Measurements from ENCODE around the gene KLKB1. TPM values are rescaled to one million over a fixed set of nuclear protein-coding genes. Genes with fewer than 3 reads are reported as not detected.
"Not testable (repeated sequence)": the region's sequence is repeated elsewhere in the genome, so short reads cannot be mapped to it uniquely, and the experiment has no call there.

KLKB1 gene
- total and polyA plus RNA-seq, 9 donors, result 0.18 to 1.8 (median 0.60) TPM

DNA sequence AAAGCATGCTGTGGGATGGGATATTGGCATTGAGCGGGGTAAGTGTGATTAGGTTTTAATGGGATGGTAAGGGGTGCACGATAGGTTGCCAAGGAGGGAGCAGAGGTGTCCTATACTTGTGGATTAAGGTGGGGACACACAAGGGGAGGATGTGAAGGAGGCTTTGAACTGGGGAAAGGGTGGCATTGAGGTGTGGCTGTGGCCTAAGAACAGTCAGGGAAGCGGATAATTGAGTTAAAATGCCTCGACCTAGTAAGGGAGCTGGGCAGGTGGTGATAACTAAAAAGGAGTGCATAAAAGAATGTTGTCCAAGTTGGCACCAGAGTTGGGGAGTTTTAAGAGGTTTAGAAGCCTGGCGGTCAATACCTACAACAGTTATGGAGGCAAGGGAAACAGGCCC, 17.5 kb downstream of the KLKB1 start:
- 86 to 93% (median 91%) methylated on average over 5 of the region's 5 CpGs for WGBS, 3 donors

GRCh38 chr4:186247062-186247752, 19.9 kb downstream of the KLKB1 start:
- not testable (repeated sequence) for H3K27me3 ChIP-seq

More for the DNA sequence above, 17.5 kb downstream of the KLKB1 start:
- intact Hi-C loops (cut with DNase I), result no loop called here
- H3K27me3 ChIP-seq, result no peaks in the 10 kb centered on the region
- no peaks in the 10 kb centered on the region for H3K9me3 ChIP-seq
- no peak overlapping the region for H3K4me3 ChIP-seq
- no peak for TF ChIP-seq EP300 (IDR thresholded peaks at IDR 0.05)
- no peak for TF ChIP-seq POLR2A (IDR thresholded peaks at IDR 0.05)
- TF ChIP-seq, protein P1, sequence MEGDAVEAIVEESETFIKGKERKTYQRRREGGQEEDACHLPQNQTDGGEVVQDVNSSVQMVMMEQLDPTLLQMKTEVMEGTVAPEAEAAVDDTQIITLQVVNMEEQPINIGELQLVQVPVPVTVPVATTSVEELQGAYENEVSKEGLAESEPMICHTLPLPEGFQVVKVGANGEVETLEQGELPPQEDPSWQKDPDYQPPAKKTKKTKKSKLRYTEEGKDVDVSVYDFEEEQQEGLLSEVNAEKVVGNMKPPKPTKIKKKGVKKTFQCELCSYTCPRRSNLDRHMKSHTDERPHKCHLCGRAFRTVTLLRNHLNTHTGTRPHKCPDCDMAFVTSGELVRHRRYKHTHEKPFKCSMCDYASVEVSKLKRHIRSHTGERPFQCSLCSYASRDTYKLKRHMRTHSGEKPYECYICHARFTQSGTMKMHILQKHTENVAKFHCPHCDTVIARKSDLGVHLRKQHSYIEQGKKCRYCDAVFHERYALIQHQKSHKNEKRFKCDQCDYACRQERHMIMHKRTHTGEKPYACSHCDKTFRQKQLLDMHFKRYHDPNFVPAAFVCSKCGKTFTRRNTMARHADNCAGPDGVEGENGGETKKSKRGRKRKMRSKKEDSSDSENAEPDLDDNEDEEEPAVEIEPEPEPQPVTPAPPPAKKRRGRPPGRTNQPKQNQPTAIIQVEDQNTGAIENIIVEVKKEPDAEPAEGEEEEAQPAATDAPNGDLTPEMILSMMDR (IDR thresholded peaks at IDR 0.05), result no peak
- no peaks in the 10 kb centered on the region for H3K4me1 ChIP-seq (ENCODE audit: insufficient read depth)
- H3K36me3 ChIP-seq, result no peaks in the 10 kb centered on the region
- DNase-seq, result no peak
- no peak overlapping the region for H3K27ac ChIP-seq

DNA sequence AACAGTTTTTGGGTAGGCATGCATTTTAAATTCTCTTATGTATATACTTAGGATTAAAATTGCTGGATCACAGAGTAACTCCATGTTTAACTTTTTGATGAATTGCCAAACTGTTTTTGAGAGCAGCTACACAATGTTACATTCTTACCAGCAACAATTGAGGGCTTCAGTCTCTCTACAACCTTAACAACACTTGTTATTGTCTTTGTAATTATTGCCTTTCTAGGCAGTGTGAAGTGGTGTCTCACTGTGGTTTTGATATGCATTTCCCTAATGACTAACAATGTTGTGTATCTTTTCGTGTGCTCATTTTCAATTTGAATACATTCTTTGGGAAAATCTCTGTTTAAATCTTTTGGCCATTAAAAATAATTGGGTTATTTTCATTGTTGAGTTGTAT, 21.3 kb downstream of the KLKB1 start:
- 80 to 89% (median 82%) methylated on average over 1 of the region's 1 CpG for WGBS, 3 donors
- H3K36me3 ChIP-seq, result no peaks in the 10 kb centered on the region
- no peak for DNase-seq
- H3K27me3 ChIP-seq, result no peaks in the 10 kb centered on the region
- no peaks in the 10 kb centered on the region for H3K9me3 ChIP-seq
- H3K27ac ChIP-seq, result no peak overlapping the region
- TF ChIP-seq POLR2A (IDR thresholded peaks at IDR 0.05) (no peak), EP300 (IDR thresholded peaks at IDR 0.05) (no peak)
- TF ChIP-seq, protein P1 (IDR thresholded peaks at IDR 0.05), result no peak
- no peaks in the 10 kb centered on the region for H3K4me1 ChIP-seq (ENCODE audit: insufficient read depth)
- intact Hi-C loops (cut with DNase I), result no loop called here
- H3K4me3 ChIP-seq, result no peak overlapping the region

More at GRCh38 chr4:186247062-186247752, 19.9 kb downstream of the KLKB1 start:
- WGBS, 3 donors, result 88 to 95% (median 93%) methylated on average over 9 of the region's 9 CpGs
- H3K36me3 ChIP-seq; H3K4me3 ChIP-seq; DNase-seq; intact Hi-C loops (cut with DNase I); H3K27ac ChIP-seq; H3K4me1 ChIP-seq (ENCODE audit: insufficient read depth); H3K9me3 ChIP-seq: not testable (repeated sequence)

DNA sequence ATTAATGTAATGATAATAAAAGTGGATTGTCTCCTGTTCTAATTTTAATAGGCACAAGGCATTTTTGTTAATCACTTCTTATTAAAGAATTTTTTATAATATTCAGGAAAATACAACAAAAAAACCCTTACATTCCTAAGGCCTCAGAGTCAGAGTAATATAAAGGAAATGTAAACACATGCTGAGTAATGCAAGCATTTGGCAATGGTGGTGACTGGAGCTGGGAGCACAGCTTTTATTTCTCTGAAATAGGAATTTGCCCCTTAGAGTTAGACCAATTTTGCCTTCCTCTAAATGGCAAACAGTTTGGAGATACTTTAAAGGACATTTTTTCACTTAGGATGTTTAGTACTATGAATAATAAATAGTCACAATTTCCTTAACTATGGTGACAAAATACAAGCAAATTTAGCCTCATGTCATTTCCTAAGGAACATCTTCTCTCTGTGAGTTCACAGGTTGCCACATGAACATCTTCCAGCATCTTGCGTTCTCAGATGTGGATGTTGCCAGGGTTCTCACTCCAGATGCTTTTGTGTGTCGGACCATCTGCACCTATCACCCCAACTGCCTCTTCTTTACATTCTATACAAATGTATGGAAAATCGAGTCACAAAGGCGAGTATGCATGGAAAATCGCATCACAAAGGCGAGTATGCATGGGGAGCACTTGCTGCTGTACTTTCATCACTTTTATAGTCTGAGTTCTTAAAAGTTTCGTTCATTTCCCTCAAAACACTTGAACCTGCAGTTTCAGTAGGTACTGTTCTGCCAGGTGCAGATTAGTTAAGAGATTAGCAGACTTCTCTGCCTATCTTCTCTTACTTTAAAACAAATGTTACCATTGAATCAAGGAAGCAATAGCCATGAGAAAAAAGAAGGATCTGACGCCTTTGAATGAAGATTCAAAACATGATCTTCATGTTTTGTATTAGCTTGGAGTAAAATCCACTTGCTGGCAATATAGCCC, 22.8 kb downstream of the KLKB1 start:
- Histone ChIP-seq H3K4me1 (ENCODE audit: insufficient read depth) (no peaks in the 10 kb centered on the region), H3K4me3 (no peak overlapping the region), H3K27ac (no peak overlapping the region), H3K27me3 (no peaks in the 10 kb centered on the region), H3K36me3 (no peaks in the 10 kb centered on the region), H3K9me3 (no peaks in the 10 kb centered on the region)
- TF ChIP-seq EP300 (IDR thresholded peaks at IDR 0.05) (no peak), POLR2A (IDR thresholded peaks at IDR 0.05) (no peak)
- TF ChIP-seq, protein P1 (IDR thresholded peaks at IDR 0.05), result no peak
- intact Hi-C loops (cut with DNase I), result no loop called here
- DNase-seq, result no peak
- 71 to 80% (median 72%) methylated on average over 8 of the region's 8 CpGs for WGBS, 3 donors
